GM21619 (cell line): ENCODE measurements around the gene EFCAB6.

Source experiments
- ATAC-seq: cut with Tn5 transposase; IDR thresholded peaks from one replicate; pipeline ENCODE4 v1.9.1; 2021; ENCODE audit not compliant: unreplicated experiment

Gene EFCAB6

DNA sequence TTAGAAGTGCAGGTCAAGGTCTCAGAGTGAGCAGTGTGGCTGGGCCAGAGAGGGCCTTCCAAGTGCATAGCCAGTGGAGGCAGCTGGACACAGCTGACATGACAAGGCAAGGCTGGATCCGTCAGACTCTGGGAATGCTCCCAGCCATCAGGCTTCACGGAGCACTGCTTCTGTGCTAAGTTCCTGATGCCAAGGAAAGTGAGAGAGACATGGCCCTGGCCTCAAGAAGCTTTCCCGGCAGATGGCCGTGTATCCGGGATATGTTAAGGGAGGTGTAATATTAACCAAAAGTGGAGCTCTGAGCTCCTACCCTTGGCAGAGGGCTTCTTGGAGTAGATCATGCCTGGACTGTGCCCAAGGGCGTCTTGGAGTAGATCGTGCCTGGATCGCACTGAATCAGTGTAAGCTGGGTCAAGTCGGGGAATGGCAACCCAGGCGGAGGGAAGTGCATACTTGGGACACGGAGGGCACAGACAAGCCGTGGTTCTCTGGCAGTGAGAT, 7.4 kb upstream of the EFCAB6 start:
- no peak for ATAC-seq

GRCh38 chr22:43818981-43819380, 6.9 kb upstream of the EFCAB6 start:
- ATAC-seq = no peak

- no peak for ATAC-seq
Observed at GRCh38 chr22:43817402-43817801, 5.3 kb upstream of the EFCAB6 start.

- no peak for ATAC-seq
Observed at GRCh38 chr22:43814264-43814663, 2.2 kb upstream of the EFCAB6 start.

DNA sequence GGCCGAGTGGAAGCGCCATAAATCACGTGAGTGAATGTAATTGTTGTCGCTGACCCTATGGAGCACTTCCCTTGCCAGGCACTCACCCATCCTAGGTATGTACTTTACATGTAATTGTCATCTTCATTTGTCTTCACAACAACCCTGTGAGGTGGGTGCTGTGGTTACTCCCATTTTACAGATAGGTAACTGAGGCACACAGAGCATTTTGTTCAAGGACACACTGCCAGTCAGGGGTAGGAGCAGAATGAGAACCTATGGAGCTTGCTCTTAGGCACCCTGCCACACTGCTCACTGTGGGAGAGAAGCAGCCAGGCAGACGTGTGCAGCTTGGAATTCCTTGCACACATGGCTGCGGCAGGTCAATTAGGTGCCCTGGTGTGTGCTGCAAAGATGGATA, 785 bp upstream of the EFCAB6 start:
- no peak for ATAC-seq

DNA sequence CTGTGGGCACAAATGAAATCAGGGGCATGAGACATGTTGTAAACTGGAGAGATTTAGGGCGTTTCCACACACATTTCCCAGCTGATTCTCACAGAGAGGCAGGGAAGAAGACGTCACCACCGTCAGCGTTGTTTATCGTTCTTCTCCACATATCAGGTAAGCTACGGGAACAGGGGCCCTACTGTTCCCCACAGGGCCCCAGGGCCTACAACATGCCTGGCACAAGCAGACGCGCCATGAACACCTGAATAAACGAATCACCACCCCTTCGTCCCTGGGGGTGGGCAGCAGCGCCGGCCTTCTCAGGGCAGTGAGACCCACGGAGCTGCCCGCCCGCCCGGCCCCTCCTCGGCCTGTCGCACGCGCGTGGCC, 342 bp downstream of the EFCAB6 start:
- ATAC-seq = peak; percentile 10

DNA sequence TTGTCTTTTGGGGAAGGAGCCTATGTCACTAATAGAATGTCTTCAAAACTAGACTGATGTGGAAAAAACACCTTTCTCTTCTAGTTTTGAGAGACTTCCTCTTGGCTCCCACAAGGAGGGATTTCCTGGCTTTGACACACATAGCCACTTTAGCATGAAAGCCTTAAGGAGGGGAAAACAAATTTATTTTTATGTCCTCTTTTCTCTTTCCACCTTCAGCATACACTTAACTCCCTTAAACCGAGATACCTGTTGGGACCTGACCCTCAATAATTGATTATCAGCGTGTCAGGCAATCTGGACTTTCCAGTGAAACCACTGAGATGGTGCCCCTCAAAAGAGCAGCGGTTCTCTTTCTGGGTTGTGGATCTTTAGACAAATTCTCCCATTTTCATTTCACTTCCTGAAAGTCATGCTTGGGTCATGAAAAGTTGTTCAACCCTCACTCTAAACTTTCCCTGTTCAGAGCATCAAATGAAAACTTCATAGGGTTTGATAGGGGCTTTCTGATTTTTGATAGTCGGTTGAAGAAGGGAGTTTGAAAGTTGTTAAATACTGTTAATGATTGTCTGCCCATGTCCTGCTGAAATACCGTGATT, 9.1 kb downstream of the EFCAB6 start:
- ATAC-seq = no peak

DNA sequence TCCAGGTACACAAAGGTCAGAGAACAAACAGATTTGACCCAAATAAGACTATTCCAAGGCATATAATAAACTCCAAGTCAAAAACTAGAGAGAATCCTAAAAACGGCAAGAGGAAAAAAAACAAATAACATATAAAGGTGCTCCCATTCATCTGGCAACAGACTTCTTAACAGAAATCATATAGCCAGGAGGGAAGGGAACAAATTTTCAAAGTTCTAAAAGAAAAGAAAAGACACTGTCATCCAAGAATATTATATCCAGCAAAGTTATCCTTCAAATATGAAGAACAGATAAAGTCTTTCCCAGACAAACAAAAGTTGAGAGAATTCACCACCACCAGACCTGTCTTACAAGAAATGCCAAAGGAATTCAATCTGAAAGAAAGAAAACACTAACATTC, 11.1 kb downstream of the EFCAB6 start:
- ATAC-seq = no peak

DNA sequence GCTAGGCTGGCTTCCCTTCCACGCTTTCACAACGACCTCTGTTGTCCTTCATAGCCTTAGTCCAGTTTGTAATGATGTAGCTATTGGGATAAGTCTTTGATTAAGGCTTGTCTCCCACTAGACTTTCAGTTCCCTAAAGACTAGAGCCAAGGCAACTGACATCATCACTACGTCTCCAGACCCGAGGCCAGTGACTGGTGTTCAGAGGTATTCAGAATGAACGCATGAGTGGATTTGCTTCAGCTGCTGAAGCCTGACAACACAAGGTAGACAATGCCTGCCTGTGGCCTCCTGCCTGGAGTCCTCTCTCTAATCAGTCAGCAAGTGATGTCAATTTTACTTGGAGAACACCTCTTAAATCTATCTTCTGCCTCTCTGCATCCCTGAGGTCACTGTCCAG, 13.6 kb downstream of the EFCAB6 start:
- no peak for ATAC-seq

DNA sequence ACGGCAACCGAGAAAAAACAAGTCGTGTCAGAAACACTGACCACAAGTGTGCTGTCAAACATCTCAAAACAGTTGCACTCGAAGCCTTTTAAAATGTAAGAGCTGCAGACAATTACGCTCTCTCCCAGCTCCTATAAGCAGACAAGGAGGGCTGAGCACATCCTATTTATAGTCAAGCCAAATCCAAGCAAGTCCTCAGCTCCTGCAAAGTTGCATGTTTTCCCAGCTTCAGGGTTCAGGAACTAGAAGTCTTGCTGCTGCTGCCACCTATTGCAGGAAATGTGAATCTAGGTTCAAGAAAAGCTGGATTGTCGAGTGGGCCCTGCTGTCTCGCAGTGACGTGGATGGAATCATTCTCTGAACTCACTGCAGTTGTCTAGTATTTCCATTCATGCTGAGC, 15.5 kb downstream of the EFCAB6 start:
- no peak for ATAC-seq

GRCh38 chr22:43795320-43795719, 16.8 kb downstream of the EFCAB6 start:
- ATAC-seq = no peak

DNA sequence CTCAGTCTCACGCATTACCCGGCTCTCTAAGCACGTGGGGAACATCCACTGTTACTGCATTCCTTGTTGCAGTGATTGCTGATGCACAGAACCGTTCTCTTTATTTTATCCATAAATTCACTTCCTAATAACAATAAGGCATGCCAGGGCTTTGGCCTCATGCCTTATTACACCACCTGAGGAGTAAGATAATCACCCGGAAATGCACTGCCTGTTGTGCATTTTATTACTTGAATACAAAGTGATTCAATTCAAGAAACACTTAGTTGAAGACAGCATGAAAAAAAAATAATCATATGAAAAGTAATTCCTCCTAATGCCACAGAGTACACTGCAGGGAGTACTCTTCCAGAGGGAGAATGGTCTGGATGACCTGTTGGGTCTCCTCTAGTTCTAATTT, 19.2 kb downstream of the EFCAB6 start:
- ATAC-seq = no peak

DNA sequence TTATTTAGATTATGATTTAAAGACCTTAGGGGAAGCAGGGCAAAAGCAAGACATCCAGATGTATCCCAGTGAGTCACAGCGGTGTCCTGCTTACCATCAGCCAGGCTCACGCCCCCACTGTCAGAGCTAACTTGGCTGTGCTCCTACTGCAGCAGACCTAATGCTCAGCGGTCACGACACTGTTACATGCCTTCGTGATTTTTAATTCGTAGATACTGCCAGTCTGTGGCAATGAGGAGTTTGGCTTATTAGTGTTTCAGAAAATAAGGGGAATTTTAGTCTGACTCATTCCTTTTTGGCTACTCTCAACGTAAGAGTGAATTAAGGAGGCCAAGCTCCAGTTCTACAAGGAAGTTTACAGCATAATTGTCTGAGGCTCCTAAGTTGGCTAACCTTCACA, 22.7 kb downstream of the EFCAB6 start:
- ATAC-seq = no peak

GRCh38 chr22:43783777-43784176, 28.3 kb downstream of the EFCAB6 start:
- no peak for ATAC-seq

GRCh38 chr22:43782448-43782847, 29.7 kb downstream of the EFCAB6 start:
- ATAC-seq = no peak

- no peak for ATAC-seq
Observed at GRCh38 chr22:43777286-43777685, 34.8 kb downstream of the EFCAB6 start.

GRCh38 chr22:43776081-43776670, 35.9 kb downstream of the EFCAB6 start:
- ATAC-seq = no peak

DNA sequence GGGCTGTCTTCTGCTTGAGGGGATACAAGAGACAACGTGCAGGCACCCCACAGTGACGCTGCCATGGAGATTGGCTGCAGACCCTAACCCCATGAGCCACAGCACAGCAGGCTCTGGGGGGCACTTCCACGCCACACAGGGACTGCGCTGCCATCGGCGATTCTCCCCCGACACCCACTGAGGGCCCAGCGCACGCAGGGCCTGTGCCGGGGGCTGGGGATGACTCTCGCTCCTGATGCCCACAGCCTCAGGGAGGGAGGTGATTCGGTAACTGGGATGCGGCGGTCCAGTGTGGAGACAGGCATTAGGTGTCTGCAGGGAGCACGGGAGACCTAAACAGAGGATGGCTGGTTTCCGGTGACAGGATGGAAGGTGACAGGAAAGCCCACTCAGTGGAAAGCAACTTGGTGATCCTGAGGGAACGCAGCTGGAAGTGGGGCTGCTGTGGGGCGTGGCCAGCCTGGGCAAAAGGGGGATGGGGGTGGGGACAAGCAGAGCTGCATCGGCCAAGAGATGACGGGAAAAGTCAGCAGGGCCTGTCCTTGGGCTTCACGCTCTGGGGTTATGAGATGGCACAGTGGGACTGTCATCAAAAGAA, 37.7 kb downstream of the EFCAB6 start:
- ATAC-seq = no peak

GRCh38 chr22:43772831-43773230, 39.3 kb downstream of the EFCAB6 start:
- no peak for ATAC-seq

GRCh38 chr22:43755452-43755851, 56.7 kb downstream of the EFCAB6 start:
- no peak for ATAC-seq

DNA sequence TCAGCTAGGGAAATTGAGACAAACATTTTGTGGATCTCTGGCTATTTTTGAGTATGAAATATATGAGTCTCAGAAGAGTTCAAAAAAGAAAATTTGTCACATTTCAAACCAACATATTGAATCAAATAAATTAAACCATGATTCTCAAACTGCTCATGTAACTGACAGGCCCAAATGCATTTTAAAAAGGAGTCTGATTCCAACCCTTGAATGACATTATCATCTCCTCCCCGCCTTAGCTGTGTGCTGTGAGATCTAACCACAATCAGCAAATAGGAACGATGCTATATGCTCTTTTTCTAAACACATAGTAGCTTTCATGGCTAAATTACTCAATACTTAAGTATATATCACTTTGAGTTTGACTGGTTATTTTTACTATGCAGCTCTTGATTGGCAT, 57.1 kb downstream of the EFCAB6 start:
- ATAC-seq = no peak

DNA sequence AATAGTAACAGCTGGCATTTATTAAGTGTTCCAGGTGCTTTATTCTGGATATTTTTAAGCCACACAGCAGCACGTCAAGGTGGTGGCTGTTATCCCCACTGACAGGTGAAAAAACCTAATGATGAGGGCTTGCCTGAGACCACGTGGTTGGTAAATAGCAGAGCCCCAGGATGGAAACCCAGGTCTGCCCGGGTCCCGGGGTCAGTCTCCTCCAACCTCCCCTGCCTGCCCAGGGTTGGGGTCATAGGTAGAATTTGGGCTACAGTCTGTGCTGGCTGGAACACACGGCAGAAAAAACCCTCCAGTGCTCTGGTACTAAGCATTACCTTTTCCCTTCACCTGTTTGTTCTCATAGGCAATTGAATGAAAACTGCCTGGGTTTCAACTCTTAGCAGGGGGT, 57.9 kb downstream of the EFCAB6 start:
- no peak for ATAC-seq

DNA sequence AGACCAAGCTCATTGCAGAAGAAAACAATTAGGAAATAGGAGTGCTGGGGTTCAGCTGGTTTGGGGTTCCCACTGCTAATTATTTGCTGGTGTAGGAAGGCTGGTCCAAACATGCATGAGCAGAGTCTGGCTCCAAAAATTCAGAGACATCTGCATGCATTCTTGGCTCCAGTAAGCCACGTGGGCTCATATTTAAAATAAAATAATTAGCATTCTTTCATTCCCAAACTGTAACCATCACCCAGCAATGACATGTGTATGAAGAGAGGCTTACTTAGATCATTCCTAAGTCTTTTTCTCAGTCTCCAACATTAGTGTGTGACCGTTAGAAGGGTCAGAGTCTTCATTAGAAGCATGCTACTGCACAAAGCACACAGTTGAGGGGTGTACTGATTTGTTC, 58.4 kb downstream of the EFCAB6 start:
- no peak for ATAC-seq
